HG03575 (cell line): ENCODE results near the gene B9D1.
"Not testable (repeated sequence)": the region's sequence is repeated elsewhere in the genome, so short reads cannot be mapped to it uniquely, and the experiment has no call there.

Source experiments
- ATAC-seq: cut with Tn5 transposase; IDR thresholded peaks from one replicate; pipeline ENCODE4 v1.9.1; 2021; ENCODE audit not compliant: unreplicated experiment, insufficient number of reproducible peaks, low FRiP score; ENCODE audit errors: extremely low read depth

Gene B9D1

DNA sequence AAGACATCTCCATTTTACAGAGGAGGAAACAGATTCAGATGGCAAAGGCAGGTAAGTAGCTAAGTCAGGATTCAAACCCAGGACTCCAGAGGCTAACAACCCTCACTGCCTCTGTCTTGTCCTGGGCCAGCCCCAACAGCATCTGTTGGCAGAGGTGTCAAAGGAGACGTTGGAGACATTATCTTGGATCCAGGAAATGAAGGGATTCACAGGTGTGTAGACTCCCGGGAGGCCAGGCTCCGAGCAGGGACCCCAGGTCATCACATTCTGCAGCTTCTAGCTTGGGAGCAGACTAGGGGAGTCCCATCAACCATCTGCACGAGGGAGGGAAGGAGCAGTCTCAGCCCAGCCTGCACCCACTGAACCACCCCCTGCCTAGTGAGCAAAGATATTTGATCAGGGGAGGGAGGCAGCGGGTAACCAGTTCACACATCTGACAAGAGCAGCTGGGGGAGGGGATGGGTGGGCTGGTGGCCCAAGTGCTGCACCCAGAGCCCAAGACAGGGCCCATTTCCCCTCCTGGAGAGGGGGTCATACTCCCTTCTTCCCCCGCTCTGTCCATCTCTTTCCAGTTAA, 1.0 kb upstream of the B9D1 start:
- no peak for ATAC-seq

DNA sequence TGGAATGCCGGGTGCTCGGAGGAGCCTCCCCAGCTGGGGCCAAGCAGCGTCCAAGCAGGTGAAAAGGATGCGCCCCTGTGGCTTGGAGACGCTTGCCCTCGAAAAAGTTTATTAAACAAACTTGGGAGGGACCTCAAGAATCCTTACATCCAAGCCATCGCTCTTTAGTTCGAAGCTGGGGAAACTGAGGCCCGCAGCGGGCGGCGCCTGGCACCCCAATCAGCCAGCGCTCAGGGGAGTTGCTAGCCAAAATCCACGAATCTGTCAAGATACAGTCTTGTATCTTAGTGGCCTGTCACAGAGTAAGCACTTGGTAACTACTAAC, 553 bp upstream of the B9D1 start:
- no peak for ATAC-seq

DNA sequence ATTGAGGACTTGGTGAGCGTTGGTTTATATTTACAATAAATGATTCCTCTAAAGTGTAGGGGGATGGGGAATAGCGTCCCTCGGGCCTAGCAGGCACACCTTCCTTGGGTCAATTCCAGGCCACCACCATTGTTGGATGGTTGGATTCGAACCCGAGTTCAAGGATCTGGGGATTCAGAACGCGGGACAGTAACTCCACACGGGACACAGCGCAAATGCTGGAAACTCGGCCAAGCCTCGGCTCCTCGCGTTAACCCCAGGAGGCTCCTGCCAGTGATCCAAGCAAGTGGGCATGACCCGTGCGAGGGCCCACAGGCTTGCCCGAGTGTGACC, 613 bp downstream of the B9D1 start:
- no peak for ATAC-seq

DNA sequence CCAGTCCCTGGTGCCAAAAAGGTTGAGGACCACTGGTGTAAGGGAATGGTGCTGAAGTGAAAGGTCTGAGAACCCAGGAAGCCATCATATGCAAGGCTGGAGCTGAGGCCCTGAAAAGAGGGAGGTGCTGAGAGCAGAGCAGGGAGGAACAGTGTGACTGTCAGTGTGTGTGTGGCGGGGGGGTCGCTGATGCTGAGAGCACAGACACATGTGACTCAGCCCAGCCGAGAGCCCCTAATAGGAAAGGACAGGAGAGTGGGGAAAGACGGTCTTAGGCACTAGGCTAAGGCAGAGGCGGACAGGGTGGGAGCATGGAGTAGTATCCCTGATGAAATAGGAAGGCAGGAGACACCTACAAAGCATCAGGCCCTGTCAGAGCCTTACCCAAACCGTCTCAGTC, 1.2 kb downstream of the B9D1 start:
- no peak for ATAC-seq

DNA sequence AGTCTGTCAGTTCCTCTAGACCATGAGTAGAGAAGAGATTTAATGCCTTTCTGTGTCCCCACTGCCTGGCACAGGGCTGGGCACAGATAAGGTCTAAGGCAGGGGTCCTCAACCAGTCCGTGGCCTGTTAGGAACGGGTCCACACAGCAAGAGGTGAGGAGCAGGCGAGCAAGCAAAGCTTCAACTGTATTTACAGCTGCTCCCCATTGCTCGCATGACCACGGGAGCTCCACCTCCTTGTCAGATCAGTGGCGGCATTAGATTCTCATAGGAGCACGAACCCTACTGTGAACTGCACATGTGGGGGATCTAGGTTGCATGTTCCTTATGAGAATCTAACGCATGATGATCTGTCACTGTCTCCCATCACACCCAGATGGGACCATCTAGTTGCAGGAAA, 1.8 kb downstream of the B9D1 start:
- no peak for ATAC-seq

DNA sequence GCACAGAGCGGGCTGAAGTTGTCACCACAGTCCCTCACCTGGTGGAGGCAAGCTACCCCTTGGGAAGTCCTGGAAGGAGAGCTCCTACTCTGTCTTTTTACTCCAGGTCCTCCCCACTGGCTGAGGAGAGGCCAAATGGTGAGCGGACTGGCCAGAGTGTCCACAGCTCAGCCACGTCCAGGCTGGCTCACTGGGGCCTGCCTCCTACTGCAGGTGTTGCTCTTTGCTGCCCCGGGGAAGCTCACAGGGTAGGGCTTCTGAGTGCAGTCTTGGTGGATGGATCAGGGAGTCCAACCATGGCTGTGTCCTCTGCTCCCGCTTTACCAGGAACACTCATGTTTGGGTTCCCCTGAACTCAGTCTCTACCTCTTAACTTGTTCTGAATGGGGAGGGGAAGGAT, 2.7 kb downstream of the B9D1 start:
- no peak for ATAC-seq

DNA sequence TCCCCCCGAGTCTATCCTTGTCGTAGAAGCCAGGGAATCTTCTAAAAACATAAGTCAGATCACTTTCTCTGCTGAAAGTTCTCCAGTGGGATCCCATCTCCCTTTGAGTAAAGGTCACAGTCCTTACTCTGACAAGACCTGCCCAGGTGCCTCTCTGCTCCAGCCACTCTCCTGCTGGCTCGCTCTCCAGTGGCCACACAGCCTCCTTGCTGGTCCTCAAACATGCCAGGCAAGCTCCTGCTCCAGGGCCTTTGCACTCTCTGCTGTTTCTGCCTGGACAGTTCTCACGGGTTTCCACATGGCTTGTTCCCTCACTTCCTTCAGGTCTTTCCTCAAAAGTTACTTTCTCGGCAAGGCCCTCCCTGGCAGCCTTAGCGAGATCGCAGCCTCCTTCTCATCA, 3.4 kb downstream of the B9D1 start:
- no peak for ATAC-seq

DNA sequence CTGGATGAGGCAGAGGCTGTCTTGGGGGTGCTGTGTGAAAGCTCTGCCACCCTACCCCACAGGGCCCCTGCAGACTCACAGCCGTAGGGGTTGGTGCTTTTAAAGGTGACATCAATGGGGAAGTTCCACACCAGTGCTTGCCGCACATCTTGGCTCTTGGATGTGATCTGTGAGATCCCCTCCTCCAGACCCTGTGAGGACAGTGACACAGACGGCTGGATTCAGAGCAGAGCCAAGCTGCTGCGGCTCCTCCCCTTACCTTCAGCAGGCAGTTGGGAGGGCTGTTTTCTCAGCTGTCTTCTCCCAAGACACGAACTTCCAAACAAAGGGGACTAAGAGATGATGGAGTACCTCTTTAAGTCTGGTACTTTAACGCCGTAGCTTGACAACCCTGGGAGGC, 4.8 kb downstream of the B9D1 start:
- ATAC-seq: no peak

DNA sequence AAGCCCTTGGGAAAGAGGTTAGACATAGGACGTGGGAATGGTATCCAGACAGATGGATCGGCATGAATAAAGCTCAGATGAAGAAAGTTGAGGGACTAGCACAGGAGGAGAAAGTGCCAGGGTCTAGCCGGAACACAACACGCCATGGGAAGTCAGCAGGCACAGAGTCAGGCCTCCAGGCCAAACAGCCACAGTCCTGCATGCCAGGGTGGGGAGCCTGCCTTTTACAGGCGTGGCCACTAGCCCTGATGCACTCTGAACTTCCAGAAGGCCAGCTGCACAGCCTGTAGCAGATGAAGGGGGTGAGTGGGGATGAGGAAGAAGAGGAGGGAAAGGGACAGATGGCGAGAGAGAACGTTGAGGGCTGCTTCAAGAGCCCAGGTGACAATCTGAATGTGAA, 5.2 kb downstream of the B9D1 start:
- ATAC-seq: no peak

DNA sequence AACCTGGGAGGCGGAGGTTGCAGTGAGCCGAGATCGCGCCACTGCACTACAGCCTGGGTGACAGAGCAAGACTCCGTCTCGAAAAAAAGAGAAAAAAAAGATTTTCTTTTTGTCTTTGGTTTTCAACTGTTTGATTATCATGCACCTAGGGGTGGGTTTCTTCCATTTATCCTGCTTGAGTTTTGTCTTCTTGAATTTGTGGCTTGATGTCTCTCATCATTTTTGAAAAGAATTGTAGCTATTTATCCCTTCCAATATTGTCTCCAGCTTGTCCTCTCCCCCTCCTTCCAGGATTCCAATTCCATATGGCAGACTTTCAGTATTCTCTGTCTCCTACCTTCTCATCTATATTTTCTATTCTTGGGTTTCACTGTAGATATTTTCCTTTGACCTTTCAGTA, 7.8 kb downstream of the B9D1 start:
- no peak for ATAC-seq

DNA sequence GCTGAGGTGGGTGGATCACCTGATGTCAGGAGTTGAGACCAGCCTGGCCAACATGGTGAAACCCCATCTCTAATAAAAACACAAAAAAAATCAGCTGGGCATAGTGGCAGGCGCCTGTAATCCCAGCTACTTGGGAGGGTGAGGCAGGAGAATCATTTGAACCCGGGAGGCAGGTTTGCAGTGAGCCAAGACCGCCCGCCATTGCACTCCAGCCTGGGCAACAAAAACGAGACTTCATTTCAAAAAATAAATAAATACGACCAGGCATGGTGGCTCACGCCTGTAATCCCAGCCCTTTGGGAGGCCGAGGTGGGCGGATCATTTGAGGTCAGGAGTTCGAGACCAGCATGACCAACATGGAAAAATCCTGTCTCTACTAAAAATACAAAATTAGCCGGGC, 9.1 kb downstream of the B9D1 start:
- ATAC-seq: not testable (repeated sequence)

DNA sequence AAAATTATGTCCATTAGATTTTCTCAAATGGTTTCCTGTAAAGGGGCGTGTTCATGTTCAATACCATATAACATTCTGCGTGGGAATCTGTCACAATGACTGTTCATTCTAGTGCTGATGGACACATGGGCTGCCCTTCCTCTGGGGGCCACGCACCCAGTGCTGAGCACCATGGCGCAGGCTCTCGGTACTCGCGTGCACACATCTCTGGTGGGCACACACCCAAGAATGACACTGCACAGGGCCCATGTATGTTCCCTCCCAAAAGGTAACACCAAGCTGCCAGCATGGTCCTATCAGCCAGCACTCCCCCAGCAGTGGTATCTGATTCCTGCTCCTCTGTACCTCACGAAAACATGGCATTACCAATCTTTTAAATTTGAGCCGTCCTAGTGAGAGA, 13.7 kb downstream of the B9D1 start:
- no peak for ATAC-seq

DNA sequence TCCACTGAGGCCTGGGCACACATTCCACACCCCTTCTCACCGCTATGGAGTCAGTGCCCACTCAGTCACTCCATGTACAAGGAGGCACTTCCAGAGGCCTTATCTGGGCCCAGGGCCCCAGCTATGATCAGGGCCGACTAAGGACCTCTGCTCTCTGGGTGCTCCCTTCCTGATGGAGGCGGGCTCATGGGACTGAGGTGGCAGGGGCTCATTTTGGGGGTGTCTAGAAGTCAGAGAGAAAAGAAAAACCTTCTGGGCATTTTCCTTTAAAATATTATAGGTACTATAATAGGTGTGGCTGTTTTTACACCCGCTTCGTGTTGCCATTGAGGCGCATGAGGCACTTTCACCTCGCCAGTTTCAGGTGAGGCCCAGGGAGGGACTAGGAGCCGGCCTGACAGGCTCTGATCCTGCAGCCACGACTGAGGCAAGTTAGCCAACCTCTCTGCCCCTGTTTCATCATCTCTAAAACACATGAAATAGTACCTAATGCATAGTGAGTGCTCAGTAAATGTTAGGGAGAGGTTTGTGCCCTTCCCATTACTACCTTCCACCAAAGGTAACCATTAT, 14.4 kb downstream of the B9D1 start:
- ATAC-seq: no peak

DNA sequence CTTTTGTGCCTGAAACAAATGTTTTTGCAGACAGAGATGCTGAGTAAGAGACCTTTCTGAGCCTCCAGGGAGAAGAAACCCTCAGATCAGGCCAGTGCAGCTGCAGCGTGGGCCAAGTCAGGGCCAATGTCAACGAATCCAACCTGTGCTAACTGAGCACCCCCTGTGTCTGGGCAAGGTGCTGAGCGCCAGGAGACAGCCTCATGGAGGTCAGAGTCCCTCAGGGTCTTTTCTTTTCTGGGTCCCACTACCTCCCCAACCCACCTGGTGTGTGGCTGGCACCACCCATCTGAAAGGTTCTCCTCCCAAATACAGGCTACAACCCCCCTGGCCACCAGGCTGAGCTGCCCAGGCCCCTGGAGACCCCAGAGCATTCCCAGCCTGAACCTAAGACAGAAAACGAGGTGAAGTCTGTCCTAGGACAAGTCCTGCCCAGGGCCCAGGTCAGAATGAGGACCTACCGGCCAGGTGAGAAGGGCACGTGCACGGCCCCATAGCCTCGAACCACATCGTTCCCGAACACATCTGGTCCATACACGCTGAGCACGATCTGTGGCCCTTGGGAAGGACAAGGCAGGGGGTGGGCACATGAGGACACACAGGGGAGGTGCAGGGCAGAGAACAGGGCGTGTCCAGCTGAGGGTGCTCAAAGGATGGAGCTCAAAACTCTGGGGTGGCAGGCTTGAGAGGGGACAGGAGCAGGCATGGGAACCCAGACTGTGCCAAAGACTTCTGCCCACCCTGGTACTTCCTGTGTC, 15.0 kb downstream of the B9D1 start:
- no peak for ATAC-seq

DNA sequence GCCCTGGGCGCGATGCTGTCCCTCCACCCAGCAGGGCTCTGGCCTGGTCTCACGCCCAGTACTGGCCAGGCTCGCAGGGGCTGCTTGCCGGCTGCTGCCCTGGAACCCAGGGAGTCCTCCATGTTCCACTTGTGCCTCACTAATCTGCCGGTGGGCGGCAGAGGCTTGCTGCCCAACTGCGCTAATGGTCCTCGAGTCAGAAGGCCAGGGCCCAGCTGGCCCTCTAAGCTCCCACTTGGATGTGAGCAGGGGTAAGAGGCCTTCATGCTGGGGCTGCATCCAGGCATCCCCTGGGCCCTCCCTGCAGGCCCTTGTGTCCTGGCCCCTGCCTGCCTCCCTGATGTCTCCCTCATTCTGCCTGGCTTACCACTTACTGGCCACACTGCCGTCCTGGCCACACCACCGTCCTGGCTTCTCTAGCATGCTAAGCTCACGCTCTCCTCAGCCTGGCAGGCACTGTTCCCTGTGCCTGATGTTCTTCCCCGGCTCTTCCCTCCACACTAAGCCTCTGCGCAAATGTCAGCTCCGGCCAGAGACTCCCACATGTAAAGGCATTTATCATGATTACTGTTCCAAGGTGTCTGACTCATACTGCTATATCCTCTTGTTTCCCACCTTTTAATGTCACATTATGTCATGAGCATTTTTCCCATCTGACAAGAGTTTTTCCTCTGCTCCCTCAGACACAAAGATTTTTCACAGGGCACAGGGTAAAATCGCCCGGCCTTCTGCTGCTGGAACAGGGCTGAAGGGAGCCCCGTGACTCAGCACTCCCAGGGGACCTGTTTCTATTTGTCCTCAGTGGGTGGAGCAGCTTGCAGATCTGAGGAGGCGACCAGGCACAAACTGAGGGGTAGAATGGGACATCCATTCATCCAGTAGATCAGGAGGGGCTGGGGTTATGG, 15.9 kb downstream of the B9D1 start:
- no peak for ATAC-seq

DNA sequence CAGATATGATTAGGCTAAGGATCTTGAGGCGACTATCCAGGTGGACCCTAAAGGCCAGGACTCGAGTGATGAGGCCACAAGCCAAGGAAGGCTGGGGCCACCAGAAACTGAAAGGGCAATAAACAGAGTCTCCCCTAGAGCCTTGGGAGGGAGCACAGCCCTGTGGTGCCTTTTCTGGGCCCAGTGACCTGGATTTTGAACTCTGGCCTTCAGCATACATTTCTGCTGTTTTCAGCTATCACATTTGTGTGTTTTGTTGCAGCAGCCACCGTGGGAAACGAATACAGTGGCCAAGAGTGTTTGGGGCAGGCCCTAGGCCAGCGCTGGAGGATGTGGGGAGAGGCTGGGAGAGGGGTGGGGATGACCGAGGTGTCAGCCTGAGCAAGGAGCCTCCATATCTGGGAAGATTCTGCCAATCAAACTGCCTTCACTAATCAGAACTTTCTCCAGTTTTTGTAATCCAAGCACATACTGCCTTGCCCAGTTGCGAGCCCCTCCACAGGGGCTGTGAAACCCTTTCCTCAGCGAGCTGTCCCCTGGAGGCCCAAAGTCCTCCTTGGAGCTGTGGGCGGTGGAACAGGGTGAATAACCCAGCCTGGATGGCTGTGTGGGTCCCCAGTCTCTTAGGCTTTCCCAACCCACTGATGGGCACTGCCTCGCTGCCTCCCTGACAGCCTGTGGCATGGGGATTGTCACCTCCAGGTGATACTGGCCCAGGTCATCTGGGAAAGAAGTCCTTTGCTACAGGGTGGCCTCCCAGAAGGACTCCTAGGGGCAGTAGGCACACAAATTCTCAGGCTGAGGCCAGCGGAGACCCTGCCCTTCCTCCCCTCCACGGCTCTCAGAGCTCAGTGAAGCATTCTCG, 16.8 kb downstream of the B9D1 start:
- ATAC-seq: no peak

DNA sequence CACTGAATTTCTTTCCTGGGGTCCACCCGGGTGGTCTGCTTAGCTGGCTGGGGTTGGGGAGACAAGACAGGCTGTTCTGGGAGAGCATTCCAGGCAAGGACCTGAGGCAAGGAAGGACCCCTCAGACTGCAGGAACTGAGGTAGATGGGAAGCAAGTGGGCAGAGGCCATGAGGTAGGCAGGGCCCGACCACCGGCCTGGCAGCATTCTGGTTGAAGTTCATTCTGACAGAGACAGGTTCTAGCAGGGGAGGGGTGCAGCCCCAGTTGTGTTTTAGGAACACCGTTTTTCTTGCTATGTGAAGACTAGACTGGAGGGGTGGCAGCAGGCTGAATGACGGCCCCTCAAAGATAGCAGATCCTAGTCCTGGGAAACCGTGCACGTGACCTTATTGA, 17.5 kb downstream of the B9D1 start:
- no peak for ATAC-seq

DNA sequence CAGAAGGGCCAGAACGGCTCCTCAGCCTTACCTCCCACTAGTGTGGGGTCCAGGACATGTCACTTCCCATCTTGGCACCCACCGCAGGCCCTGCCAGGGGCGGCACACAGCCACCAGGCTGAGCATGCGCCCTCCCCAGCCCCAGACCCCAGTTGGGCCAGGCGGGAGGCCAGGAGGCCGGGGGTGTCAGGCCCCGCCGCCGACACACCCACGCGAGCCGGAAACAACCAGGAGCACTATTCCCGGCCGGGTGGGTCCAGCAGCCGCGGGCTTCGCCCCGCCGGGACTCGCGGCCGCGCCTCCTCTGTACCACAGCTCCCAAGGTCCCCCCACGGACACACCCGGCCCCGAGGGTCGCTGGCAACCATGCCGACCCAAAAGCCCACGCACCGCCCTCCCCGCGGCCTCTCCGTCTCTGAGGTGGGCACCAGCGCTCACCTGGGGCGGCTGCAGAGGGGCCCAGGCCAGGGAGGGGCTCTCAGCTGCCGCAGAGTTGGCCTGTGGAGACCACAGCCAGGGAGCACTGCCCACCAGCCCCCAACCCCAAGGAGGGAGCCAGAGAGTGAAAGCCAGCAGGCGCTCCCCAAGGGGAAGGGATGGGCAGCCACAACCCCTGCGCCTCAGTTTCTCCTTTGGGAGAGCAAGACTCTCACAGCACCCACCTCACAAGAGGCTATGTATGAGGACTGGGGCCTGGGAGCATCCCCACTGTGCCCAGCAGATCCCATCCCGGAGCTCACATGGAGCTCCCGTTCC, 18.0 kb downstream of the B9D1 start:
- ATAC-seq: no peak
